Fibroblast of skin of scalp (primary cell): ENCODE data around the gene IGF1R.

Experiments used
- DNase-seq: peaks from one replicate; pipeline ENCODE4 v3.0.0-alpha.2; 2013

Gene IGF1R

GRCh38 chr15:98728082-98728810, 79.9 kb downstream of the IGF1R start:
- no peak for DNase-seq

GRCh38 chr15:98728811-98729160, 80.4 kb downstream of the IGF1R start:
- DNase-seq = no peak

GRCh38 chr15:98729446-98730042, 81.2 kb downstream of the IGF1R start:
- DNase-seq = peak; percentile 34

- no peak for DNase-seq
Observed at GRCh38 chr15:98730860-98731711, 82.7 kb downstream of the IGF1R start.

GRCh38 chr15:98731712-98732450, 83.5 kb downstream of the IGF1R start:
- DNase-seq = no peak

- no peak for DNase-seq
Observed at GRCh38 chr15:98733098-98733497, 84.8 kb downstream of the IGF1R start.

GRCh38 chr15:98734466-98735199, 86.3 kb downstream of the IGF1R start:
- no peak for DNase-seq

GRCh38 chr15:98735304-98735703, 87.0 kb downstream of the IGF1R start:
- no peak for DNase-seq

- peak; percentile 35 for DNase-seq
Observed at GRCh38 chr15:98735895-98736617, 87.7 kb downstream of the IGF1R start.

GRCh38 chr15:98737159-98737558, 88.8 kb downstream of the IGF1R start:
- no peak for DNase-seq

GRCh38 chr15:98737721-98738120, 89.4 kb downstream of the IGF1R start:
- DNase-seq = no peak

- no peak for DNase-seq
Observed at GRCh38 chr15:98738689-98739401, 90.5 kb downstream of the IGF1R start.

GRCh38 chr15:98740295-98740694, 92.0 kb downstream of the IGF1R start:
- no peak for DNase-seq

GRCh38 chr15:98740963-98741362, 92.6 kb downstream of the IGF1R start:
- no peak for DNase-seq

GRCh38 chr15:98743177-98743576, 94.8 kb downstream of the IGF1R start:
- no peak for DNase-seq

GRCh38 chr15:98744506-98744905, 96.2 kb downstream of the IGF1R start:
- no peak for DNase-seq

- no peak for DNase-seq
Observed at GRCh38 chr15:98745179-98745578, 96.8 kb downstream of the IGF1R start.

GRCh38 chr15:98745650-98746374, 97.5 kb downstream of the IGF1R start:
- DNase-seq = peak; percentile 53

GRCh38 chr15:98746375-98747155, 98.2 kb downstream of the IGF1R start:
- no peak for DNase-seq
